Tibial nerve (tissue), 4 donors: Measurements from ENCODE around the gene WWTR1. TPM values are rescaled to one million over a fixed set of nuclear protein-coding genes. Genes with fewer than 3 reads are reported as not detected.
A peak's percentile ranks its signal among the peaks of the same experiment; 100 is the strongest.

Experiments used
- DNase-seq, 2 donors: peaks; one replicate each; pipeline ENCODE4 v3.0.0-alpha.2; 2019; ENCODE audit warnings: low spot score in 2 of 2
- H3K27ac ChIP-seq, 4 donors: fragments of 200-600 bp; sonication (generic) in 3 of 4; one replicate each; pipeline ENCODE4 v1.5.1; 2017 to 2019; ENCODE audit warnings: mild to moderate bottlenecking in 1 of 4
- H3K27me3 ChIP-seq, 2 donors: fragments of 200-600 bp; sonication (generic) in 1 of 2; one replicate each; pipeline versions ENCODE4 v1.5.1 to v1.6.0; 2017 to 2019
- H3K36me3 ChIP-seq, 3 donors: fragments of 200-600 bp; sonication (generic); one replicate each; pipeline ENCODE4 v1.5.1; 2018 to 2019
- H3K4me1 ChIP-seq, 4 donors: fragments of 200-600 bp; sonication (generic) in 3 of 4; one replicate each; pipeline ENCODE4 v1.5.1; 2017 to 2019
- H3K4me3 ChIP-seq, 4 donors: fragments of 200-600 bp; sonication (generic) in 3 of 4; one replicate each; pipeline ENCODE4 v1.5.1; 2017 to 2019; ENCODE audit warnings: mild to moderate bottlenecking in 1 of 4, moderate library complexity in 1 of 4
- H3K9me3 ChIP-seq, 4 donors: fragments of 200-600 bp; sonication (generic) in 3 of 4; one replicate each; pipeline ENCODE4 v1.5.1; 2017 to 2019
- CTCF ChIP-seq, 5 experiments: fragments of 200-600 bp in 3 of 5; fragments of 450-650 bp in 2 of 5; sonication (generic) in 3 of 5; IDR thresholded peaks; one replicate each; pipeline ENCODE4 v1.5.1; 2016 to 2019; ENCODE audit warnings: antibody characterized with exemption in 5 of 5, mild to moderate bottlenecking in 3 of 5, moderate library complexity in 2 of 5
- EP300 ChIP-seq, 2 donors: sonication (generic); formaldehyde crosslinking; IDR thresholded peaks; one replicate each; pipeline ENCODE4 v1.6.1; 2017; ENCODE audit warnings: antibody characterized with exemption in 2 of 2, mild to moderate bottlenecking in 1 of 2
- POLR2A ChIP-seq, 2 donors: fragments of 450-650 bp; IDR thresholded peaks; one replicate each; pipeline ENCODE4 v1.6.1; 2017; ENCODE audit warnings: antibody characterized with exemption in 2 of 2, mild to moderate bottlenecking in 2 of 2, moderate library complexity in 2 of 2
- WGBS, 2 donors: methylation state at CpG; one replicate each; pipeline ENCODE4 v1.1.5; 2018; 5-methylcytosine and 5-hydroxymethylcytosine counted together
- total RNA-seq, 4 donors: library from RNA; depleted of rRNA; stranded (reverse); fragments of >200 nt; gene quantifications; one replicate each; pipeline ENCODE4 v1.1.0, GENCODE V29; 2016

WWTR1 gene
- total RNA-seq, 4 donors from 2014 or later, result 86.5 to 130 (median 113) TPM

DNA sequence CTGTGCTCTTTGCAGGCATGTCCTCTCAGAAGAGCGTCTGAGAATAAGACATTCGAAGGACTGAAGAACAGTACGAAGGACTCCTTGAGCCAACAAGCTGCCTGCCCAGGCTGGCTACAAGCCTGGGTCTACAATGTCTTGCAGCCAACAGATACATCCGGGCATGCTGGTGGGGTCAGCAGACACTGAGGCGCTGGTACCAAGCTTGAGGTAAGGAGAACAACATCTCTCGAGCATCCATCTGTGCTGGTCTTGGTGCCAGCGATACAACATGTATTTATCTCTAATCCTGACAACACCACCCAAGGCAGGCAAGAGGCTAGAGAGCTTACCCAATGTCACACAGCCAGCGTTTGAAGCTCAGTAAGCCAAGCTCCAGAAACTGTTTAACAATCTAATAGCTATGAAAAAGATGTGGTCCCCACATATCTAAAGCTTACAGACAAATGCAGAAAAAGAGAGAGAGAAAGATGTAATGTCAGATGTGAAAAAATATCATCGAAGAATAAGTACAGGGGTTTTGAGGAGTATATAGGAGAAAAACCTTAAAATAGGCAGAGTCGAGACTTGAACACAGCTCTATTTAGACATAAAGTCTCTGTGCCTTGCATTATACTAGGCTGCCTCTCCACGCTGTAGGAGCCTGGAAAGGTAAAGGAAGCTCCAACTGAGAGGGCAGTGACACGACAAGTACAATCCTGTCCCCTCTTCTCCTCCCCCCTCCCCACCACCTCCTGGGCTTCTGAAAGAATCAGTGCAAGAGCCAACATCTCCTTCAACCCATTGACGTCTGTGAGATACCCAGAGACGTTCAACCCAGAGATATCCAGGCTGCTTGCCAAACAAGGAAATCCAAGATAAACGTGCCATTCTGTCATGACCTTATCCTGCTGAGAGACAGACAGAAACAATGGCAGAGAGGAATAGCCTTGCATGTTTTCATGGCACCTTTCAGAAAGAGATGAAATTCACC is 39.4 kb downstream of the WWTR1 start:
- Histone ChIP-seq H3K9me3 (no peaks in the 10 kb centered on the region), H3K27me3 (no peaks in the 10 kb centered on the region), H3K4me3 (no peak overlapping the region), H3K36me3 (no peaks in the 10 kb centered on the region), H3K4me1 (peaks cover 0 to 65% (median 13%) of the 10 kb centered on the region in 4 donors), H3K27ac (peak overlapping the region in 2 of 4 donors; percentile 22 to 50)
- TF ChIP-seq EP300 (IDR thresholded peaks at IDR 0.05) (no peak), POLR2A (IDR thresholded peaks at IDR 0.05) (no peak), CTCF (IDR thresholded peaks at IDR 0.05) (no peak)
- WGBS, 2 donors, result 53 to 60% methylated on average over 15 of the region's 15 CpGs
- DNase-seq, result no peak

DNA sequence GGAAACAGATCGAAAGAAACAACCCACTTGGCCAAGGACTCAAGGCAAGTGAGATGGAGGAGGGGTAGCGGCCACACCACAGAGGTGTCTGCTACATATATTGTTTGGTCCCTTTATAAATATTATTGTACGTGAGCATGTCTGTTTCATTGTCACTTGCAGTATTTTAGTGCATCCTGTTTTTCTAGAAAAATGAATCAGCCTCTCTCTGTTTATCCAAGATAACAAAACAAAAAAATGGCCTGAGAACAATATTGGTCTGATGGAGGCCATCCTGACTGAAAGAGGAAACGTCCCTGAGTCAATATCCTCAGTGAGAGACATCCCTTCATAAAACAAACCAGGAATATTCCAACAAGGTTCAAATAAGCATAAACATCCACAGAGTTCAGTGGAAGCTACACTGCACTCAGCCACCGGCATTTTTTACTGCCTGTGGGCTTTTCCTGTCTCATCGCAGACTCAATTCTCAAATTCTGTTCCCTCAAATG is 42.0 kb downstream of the WWTR1 start:
- no peak overlapping the region for H3K4me3 ChIP-seq
- peak overlapping the region in 2 of 4 donors; percentile 10 to 64 for H3K27ac ChIP-seq
- no peaks in the 10 kb centered on the region for H3K36me3 ChIP-seq
- TF ChIP-seq EP300 (IDR thresholded peaks at IDR 0.05) (peak in 1 of 2 donors; percentile 42), POLR2A (IDR thresholded peaks at IDR 0.05) (no peak), CTCF (IDR thresholded peaks at IDR 0.05) (no peak)
- H3K27me3 ChIP-seq, result no peaks in the 10 kb centered on the region
- WGBS, 2 donors, result 68 to 72% methylated on average over 6 of the region's 6 CpGs
- no peaks in the 10 kb centered on the region for H3K9me3 ChIP-seq
- H3K4me1 ChIP-seq, result peaks cover 0 to 70% (median 20%) of the 10 kb centered on the region in 4 donors
- DNase-seq, result no peak

DNA sequence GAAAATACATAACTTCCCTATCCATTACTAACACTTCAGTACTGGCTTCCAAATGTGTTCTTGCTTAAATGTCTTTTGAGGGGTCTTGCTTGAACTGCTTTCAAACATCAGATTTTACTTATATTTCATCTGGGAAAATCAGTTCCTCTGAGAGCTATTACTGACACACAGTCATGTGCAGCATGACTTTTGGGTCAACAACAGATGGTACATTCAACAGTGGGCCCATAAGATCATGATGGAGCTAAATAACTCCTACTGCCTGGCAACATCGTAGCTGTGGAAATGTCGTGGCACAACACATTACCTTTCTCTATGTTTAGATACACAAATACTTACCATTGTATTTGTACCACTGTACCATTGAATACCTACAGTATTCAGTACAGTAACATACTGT is 43.8 kb downstream of the WWTR1 start:
- TF ChIP-seq EP300 (IDR thresholded peaks at IDR 0.05) (no peak), CTCF (IDR thresholded peaks at IDR 0.05) (no peak), POLR2A (IDR thresholded peaks at IDR 0.05) (no peak)
- peaks cover 0 to 74% (median 20%) of the 10 kb centered on the region in 4 donors for H3K4me1 ChIP-seq
- peak overlapping the region in 1 of 4 donors; percentile 6 for H3K27ac ChIP-seq
- no peak overlapping the region for H3K4me3 ChIP-seq
- no peak for DNase-seq
- H3K36me3 ChIP-seq, result no peaks in the 10 kb centered on the region
- no peaks in the 10 kb centered on the region for H3K9me3 ChIP-seq
- 38 to 48% methylated on average over 2 of the region's 2 CpGs for WGBS, 2 donors
- H3K27me3 ChIP-seq, result no peaks in the 10 kb centered on the region

GRCh38 chr3:149612456-149612855 is 45.4 kb downstream of the WWTR1 start:
- Histone ChIP-seq H3K36me3 (no peaks in the 10 kb centered on the region), H3K27ac (peak overlapping the region in 2 of 4 donors; percentile 21 to 23), H3K9me3 (no peaks in the 10 kb centered on the region), H3K27me3 (no peaks in the 10 kb centered on the region), H3K4me1 (peaks cover 0 to 66% (median 14%) of the 10 kb centered on the region in 4 donors), H3K4me3 (no peak overlapping the region)
- WGBS, 2 donors, result 79 to 85% methylated on average over 4 of the region's 4 CpGs
- TF ChIP-seq EP300 (IDR thresholded peaks at IDR 0.05), result peak in 1 of 2 donors; percentile 52
- no peak for TF ChIP-seq CTCF (IDR thresholded peaks at IDR 0.05)
- no peak for DNase-seq

- Histone ChIP-seq H3K27ac (peak overlapping the region in 2 of 4 donors; percentile 60), H3K4me3 (no peak overlapping the region), H3K9me3 (no peaks in the 10 kb centered on the region), H3K36me3 (no peaks in the 10 kb centered on the region), H3K27me3 (no peaks in the 10 kb centered on the region), H3K4me1 (peaks cover 0 to 63% (median 13%) of the 10 kb centered on the region in 4 donors)
- TF ChIP-seq POLR2A (IDR thresholded peaks at IDR 0.05) (no peak), CTCF (IDR thresholded peaks at IDR 0.05) (no peak), EP300 (IDR thresholded peaks at IDR 0.05) (no peak)
- WGBS, 2 donors, result 64 to 69% methylated on average over 2 of the region's 2 CpGs
- no peak for DNase-seq
These were observed 46.7 kb downstream of the WWTR1 start for GRCh38 chr3:149611149-149611548.
